GM18907 (cell line): ENCODE data around the gene CCN5.

Source experiments
- ATAC-seq: cut with Tn5 transposase; IDR thresholded peaks from one replicate; pipeline ENCODE4 v1.9.1; 2021; ENCODE audit warnings: mild to moderate bottlenecking, moderate library complexity; ENCODE audit not compliant: unreplicated experiment

Gene CCN5

GRCh38 chr20:44715499-44716308 is 535 bp downstream of the CCN5 start:
- no peak for ATAC-seq

- ATAC-seq: no peak
Observed at GRCh38 chr20:44716309-44717106, 1.3 kb downstream of the CCN5 start.

GRCh38 chr20:44717986-44718385 is 2.8 kb downstream of the CCN5 start:
- no peak for ATAC-seq

- no peak for ATAC-seq
Observed at GRCh38 chr20:44719841-44720240, 4.7 kb downstream of the CCN5 start.

- no peak for ATAC-seq
Observed at GRCh38 chr20:44720621-44720996, 5.4 kb downstream of the CCN5 start.

- ATAC-seq: no peak
Observed at GRCh38 chr20:44720997-44721784, 6.0 kb downstream of the CCN5 start.

GRCh38 chr20:44721785-44722054 is 6.6 kb downstream of the CCN5 start:
- ATAC-seq: no peak

- ATAC-seq: no peak
Observed at GRCh38 chr20:44722990-44723389, 7.8 kb downstream of the CCN5 start.

GRCh38 chr20:44723391-44723790 is 8.2 kb downstream of the CCN5 start:
- no peak for ATAC-seq

GRCh38 chr20:44723798-44724362 is 8.7 kb downstream of the CCN5 start:
- no peak for ATAC-seq

- ATAC-seq: no peak
Observed at GRCh38 chr20:44724423-44725091, 9.4 kb downstream of the CCN5 start.

- no peak for ATAC-seq
Observed at GRCh38 chr20:44725837-44726236, 10.7 kb downstream of the CCN5 start.

- ATAC-seq: no peak
Observed at GRCh38 chr20:44727039-44727438, 11.9 kb downstream of the CCN5 start.

- ATAC-seq: no peak
Observed at GRCh38 chr20:44727651-44728050, 12.5 kb downstream of the CCN5 start.

- ATAC-seq: no peak
Observed at GRCh38 chr20:44728801-44729443, 13.8 kb downstream of the CCN5 start.

GRCh38 chr20:44730441-44730840 is 15.3 kb downstream of the CCN5 start:
- no peak for ATAC-seq

GRCh38 chr20:44731657-44732056 is 16.5 kb downstream of the CCN5 start:
- ATAC-seq: no peak

GRCh38 chr20:44732327-44732726 is 17.2 kb downstream of the CCN5 start:
- ATAC-seq: no peak

GRCh38 chr20:44733341-44734069 is 18.3 kb downstream of the CCN5 start:
- no peak for ATAC-seq

GRCh38 chr20:44734938-44735337 is 19.8 kb downstream of the CCN5 start:
- ATAC-seq: no peak
